ENCODE results near the gene OPRPN.

Gene OPRPN

GRCh38 chr4:70425306-70425705 lies 27.6 kb downstream of the OPRPN start:
- Histone ChIP-seq H3F3A (ENCODE audit: insufficient read depth, low read length) (no peaks in the 10 kb centered on the region), H2AFZ (ENCODE audit: low read length) (no peak overlapping the region), H3K79me2 (ENCODE audit: low read length) (no peaks in the 10 kb centered on the region), H3K36me3 (replicated peaks; ENCODE audit: insufficient read depth, low read length) (no peaks in the 10 kb centered on the region), H3K27ac (ENCODE audit: low read length) (no peak overlapping the region), H3K27me3 (replicated peaks; ENCODE audit: insufficient read depth, low read length) (no peaks in the 10 kb centered on the region), H3K4me1 (ENCODE audit: low read length) (no peaks in the 10 kb centered on the region), H3K9me2 (replicated peaks; ENCODE audit: insufficient read depth, low read length) (no peaks in the 10 kb centered on the region), H3K9me3 (replicated peaks; ENCODE audit: insufficient read depth, low read length) (no peaks in the 10 kb centered on the region), H3K4me3 (ENCODE audit: low read length) (no peak overlapping the region), H3K4me2 (ENCODE audit: low read depth, low read length) (no peak overlapping the region), H4K20me1 (ENCODE audit: insufficient read depth, low read length) (no peaks in the 10 kb centered on the region), H3K9ac (ENCODE audit: low read length) (no peak overlapping the region)
- DNase-seq = no peak
- TF ChIP-seq CTCF (IDR thresholded peaks at IDR 0.05; ENCODE audit: low read length) (no peak), EZH2 (optimal IDR thresholded peaks at IDR 0.05; ENCODE audit: low read depth, low read length) (no peak)

- Histone ChIP-seq H3K9me3 (replicated peaks; ENCODE audit: insufficient read depth, low read length) (no peaks in the 10 kb centered on the region), H3F3A (ENCODE audit: insufficient read depth, low read length) (no peaks in the 10 kb centered on the region), H3K4me2 (ENCODE audit: low read depth, low read length) (no peak overlapping the region), H3K9ac (ENCODE audit: low read length) (no peak overlapping the region), H3K9me2 (replicated peaks; ENCODE audit: insufficient read depth, low read length) (no peaks in the 10 kb centered on the region), H2AFZ (ENCODE audit: low read length) (no peak overlapping the region), H3K36me3 (replicated peaks; ENCODE audit: insufficient read depth, low read length) (no peaks in the 10 kb centered on the region), H3K27me3 (replicated peaks; ENCODE audit: insufficient read depth, low read length) (no peaks in the 10 kb centered on the region), H3K27ac (ENCODE audit: low read length) (no peak overlapping the region), H3K4me3 (ENCODE audit: low read length) (no peak overlapping the region), H3K79me2 (ENCODE audit: low read length) (no peaks in the 10 kb centered on the region), H3K4me1 (ENCODE audit: low read length) (no peaks in the 10 kb centered on the region), H4K20me1 (ENCODE audit: insufficient read depth, low read length) (no peaks in the 10 kb centered on the region)
- TF ChIP-seq EZH2phosphoT487 (IDR thresholded peaks at IDR 0.05; ENCODE audit: low read length) (no peak), EZH2 (optimal IDR thresholded peaks at IDR 0.05; ENCODE audit: low read depth, low read length) (no peak), CTCF (IDR thresholded peaks at IDR 0.05; ENCODE audit: low read length) (no peak)
- no peak for DNase-seq
Measured at GRCh38 chr4:70426789-70427188, 29.0 kb downstream of the OPRPN start.

- H3K4me1 ChIP-seq (ENCODE audit: low read length) = no peaks in the 10 kb centered on the region
- no peak overlapping the region for H3K4me3 ChIP-seq (ENCODE audit: low read length)
- H3K27ac ChIP-seq (ENCODE audit: low read length) = no peak overlapping the region
- H2AFZ ChIP-seq (ENCODE audit: low read length) = no peak overlapping the region
- H3K27me3 ChIP-seq (replicated peaks; ENCODE audit: insufficient read depth, low read length) = no peaks in the 10 kb centered on the region
- no peaks in the 10 kb centered on the region for H4K20me1 ChIP-seq (ENCODE audit: insufficient read depth, low read length)
- no peaks in the 10 kb centered on the region for H3K36me3 ChIP-seq (replicated peaks; ENCODE audit: insufficient read depth, low read length)
- no peaks in the 10 kb centered on the region for H3K9me3 ChIP-seq (replicated peaks; ENCODE audit: insufficient read depth, low read length)
- no peaks in the 10 kb centered on the region for H3K9me2 ChIP-seq (replicated peaks; ENCODE audit: insufficient read depth, low read length)
- TF ChIP-seq EZH2 (optimal IDR thresholded peaks at IDR 0.05; ENCODE audit: low read depth, low read length) (no peak), EZH2phosphoT487 (IDR thresholded peaks at IDR 0.05; ENCODE audit: low read length) (no peak), CTCF (IDR thresholded peaks at IDR 0.05; ENCODE audit: low read length) (no peak)
- H3K4me2 ChIP-seq (ENCODE audit: low read depth, low read length) = no peak overlapping the region
- DNase-seq = no peak
- H3K79me2 ChIP-seq (ENCODE audit: low read length) = no peaks in the 10 kb centered on the region
- H3K9ac ChIP-seq (ENCODE audit: low read length) = no peak overlapping the region
- H3F3A ChIP-seq (ENCODE audit: insufficient read depth, low read length) = no peaks in the 10 kb centered on the region
Measured at GRCh38 chr4:70437197-70437596, 39.5 kb downstream of the OPRPN start.

All from MM.1S (cell line).